ENCODE data around the gene PITX2. TPM values are rescaled to one million over a fixed set of nuclear protein-coding genes. Genes with fewer than 3 reads are reported as not detected.
A peak's percentile ranks its signal among the peaks of the same experiment; 100 is the strongest.

Gene PITX2
- total RNA-seq, 1 experiment from 2014 or later = 24.9 TPM

DNA sequence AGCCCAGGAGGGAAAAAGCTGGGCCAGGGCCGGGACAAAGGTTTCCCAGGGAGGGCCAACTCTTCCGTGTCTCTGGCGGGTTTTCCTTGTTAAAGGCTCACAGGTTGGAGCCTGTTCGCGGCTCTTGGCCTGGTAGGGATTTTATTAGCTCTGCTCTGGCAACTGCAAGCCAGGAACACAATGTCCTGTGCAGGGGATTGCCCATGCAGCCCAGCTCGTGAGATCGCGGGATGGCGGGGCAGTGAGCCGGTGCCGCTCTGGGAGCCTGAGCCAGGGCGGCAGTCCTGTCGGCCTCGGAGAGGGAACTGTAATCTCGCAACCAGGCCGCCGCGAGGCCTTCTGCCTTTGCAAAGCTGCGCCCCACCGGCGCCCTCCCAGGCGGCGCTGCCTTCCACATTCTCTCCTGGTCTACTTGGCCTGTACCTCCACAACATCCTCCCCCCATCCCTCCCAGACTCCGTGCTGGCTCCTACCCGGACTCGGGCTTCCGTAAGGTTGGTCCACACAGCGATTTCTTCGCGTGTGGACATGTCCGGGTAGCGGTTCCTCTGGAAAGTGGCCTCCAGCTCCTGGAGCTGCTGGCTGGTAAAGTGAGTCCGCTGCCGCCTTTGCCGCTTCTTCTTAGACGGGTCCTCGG is 2.1 kb downstream of the PITX2 start:
- POLR2A ChIA-PET = interaction anchor here (0.7 kb wide), 1 partner anchor 515 kb away, joined by 3 read pairs; no protein-coding TSS in a partner anchor
- Mint-ChIP-seq H3K27ac (peak overlapping the region; percentile 89), H3K27me3 (ENCODE audit: low read depth) (peaks cover 100% of the 10 kb centered on the region), H3K36me3 (no peaks in the 10 kb centered on the region), H3K4me1 (peaks cover 78% of the 10 kb centered on the region), H3K9me3 (no peaks in the 10 kb centered on the region), H3K4me3 (peak overlapping the region; percentile 76)
- CTCF ChIA-PET = interaction anchor here (1.3 kb wide), 1 partner anchor 19 kb away, joined by 6 read pairs; no protein-coding TSS in a partner anchor
- ATAC-seq (peak; percentile 1), DNase-seq (ENCODE audit: low spot score) (peak; percentile 82)
- no peak for TF ChIP-seq RORB (CRISPR knock-in tag; IDR thresholded peaks at IDR 0.05)
- TF ChIP-seq, protein P1, sequence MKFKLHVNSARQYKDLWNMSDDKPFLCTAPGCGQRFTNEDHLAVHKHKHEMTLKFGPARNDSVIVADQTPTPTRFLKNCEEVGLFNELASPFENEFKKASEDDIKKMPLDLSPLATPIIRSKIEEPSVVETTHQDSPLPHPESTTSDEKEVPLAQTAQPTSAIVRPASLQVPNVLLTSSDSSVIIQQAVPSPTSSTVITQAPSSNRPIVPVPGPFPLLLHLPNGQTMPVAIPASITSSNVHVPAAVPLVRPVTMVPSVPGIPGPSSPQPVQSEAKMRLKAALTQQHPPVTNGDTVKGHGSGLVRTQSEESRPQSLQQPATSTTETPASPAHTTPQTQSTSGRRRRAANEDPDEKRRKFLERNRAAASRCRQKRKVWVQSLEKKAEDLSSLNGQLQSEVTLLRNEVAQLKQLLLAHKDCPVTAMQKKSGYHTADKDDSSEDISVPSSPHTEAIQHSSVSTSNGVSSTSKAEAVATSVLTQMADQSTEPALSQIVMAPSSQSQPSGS (CRISPR knock-in tag; IDR thresholded peaks at IDR 0.05; ENCODE audit: borderline replicate concordance, low read depth) = no peak
- no peak for TF ChIP-seq TEAD1 (CRISPR knock-in tag; IDR thresholded peaks at IDR 0.05)
- no peak for TF ChIP-seq ZBTB21 (CRISPR knock-in tag; IDR thresholded peaks at IDR 0.05; ENCODE audit: borderline replicate concordance)
- TF ChIP-seq, protein P2, sequence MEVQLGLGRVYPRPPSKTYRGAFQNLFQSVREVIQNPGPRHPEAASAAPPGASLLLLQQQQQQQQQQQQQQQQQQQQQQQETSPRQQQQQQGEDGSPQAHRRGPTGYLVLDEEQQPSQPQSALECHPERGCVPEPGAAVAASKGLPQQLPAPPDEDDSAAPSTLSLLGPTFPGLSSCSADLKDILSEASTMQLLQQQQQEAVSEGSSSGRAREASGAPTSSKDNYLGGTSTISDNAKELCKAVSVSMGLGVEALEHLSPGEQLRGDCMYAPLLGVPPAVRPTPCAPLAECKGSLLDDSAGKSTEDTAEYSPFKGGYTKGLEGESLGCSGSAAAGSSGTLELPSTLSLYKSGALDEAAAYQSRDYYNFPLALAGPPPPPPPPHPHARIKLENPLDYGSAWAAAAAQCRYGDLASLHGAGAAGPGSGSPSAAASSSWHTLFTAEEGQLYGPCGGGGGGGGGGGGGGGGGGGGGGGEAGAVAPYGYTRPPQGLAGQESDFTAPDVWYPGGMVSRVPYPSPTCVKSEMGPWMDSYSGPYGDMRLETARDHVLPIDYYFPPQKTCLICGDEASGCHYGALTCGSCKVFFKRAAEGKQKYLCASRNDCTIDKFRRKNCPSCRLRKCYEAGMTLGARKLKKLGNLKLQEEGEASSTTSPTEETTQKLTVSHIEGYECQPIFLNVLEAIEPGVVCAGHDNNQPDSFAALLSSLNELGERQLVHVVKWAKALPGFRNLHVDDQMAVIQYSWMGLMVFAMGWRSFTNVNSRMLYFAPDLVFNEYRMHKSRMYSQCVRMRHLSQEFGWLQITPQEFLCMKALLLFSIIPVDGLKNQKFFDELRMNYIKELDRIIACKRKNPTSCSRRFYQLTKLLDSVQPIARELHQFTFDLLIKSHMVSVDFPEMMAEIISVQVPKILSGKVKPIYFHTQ (CRISPR knock-in tag; IDR thresholded peaks at IDR 0.05) = peak; percentile 64; the same call in 1 of the 2 replicates

- Mint-ChIP-seq H3K27ac (peak overlapping the region; percentile 89), H3K36me3 (no peaks in the 10 kb centered on the region), H3K4me1 (peaks cover 74% of the 10 kb centered on the region), H3K4me3 (peak overlapping the region; percentile 76), H3K27me3 (ENCODE audit: low read depth) (peaks cover 100% of the 10 kb centered on the region), H3K9me3 (no peaks in the 10 kb centered on the region)
- ATAC-seq = no peak
- DNase-seq (ENCODE audit: low spot score) = no peak
- TF ChIP-seq, protein P1 (CRISPR knock-in tag; IDR thresholded peaks at IDR 0.05; ENCODE audit: borderline replicate concordance, low read depth) = no peak
- TF ChIP-seq, protein P3, sequence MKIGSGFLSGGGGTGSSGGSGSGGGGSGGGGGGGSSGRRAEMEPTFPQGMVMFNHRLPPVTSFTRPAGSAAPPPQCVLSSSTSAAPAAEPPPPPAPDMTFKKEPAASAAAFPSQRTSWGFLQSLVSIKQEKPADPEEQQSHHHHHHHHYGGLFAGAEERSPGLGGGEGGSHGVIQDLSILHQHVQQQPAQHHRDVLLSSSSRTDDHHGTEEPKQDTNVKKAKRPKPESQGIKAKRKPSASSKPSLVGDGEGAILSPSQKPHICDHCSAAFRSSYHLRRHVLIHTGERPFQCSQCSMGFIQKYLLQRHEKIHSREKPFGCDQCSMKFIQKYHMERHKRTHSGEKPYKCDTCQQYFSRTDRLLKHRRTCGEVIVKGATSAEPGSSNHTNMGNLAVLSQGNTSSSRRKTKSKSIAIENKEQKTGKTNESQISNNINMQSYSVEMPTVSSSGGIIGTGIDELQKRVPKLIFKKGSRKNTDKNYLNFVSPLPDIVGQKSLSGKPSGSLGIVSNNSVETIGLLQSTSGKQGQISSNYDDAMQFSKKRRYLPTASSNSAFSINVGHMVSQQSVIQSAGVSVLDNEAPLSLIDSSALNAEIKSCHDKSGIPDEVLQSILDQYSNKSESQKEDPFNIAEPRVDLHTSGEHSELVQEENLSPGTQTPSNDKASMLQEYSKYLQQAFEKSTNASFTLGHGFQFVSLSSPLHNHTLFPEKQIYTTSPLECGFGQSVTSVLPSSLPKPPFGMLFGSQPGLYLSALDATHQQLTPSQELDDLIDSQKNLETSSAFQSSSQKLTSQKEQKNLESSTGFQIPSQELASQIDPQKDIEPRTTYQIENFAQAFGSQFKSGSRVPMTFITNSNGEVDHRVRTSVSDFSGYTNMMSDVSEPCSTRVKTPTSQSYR (CRISPR knock-in tag; IDR thresholded peaks at IDR 0.05) = no peak
- TF ChIP-seq FOXK1 (CRISPR knock-in tag; IDR thresholded peaks at IDR 0.05) = no peak
- TF ChIP-seq, protein P4, sequence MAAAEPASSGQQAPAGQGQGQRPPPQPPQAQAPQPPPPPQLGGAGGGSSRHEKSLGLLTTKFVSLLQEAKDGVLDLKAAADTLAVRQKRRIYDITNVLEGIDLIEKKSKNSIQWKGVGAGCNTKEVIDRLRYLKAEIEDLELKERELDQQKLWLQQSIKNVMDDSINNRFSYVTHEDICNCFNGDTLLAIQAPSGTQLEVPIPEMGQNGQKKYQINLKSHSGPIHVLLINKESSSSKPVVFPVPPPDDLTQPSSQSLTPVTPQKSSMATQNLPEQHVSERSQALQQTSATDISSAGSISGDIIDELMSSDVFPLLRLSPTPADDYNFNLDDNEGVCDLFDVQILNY (CRISPR knock-in tag; IDR thresholded peaks at IDR 0.05) = no peak
- no peak for TF ChIP-seq NFATC4 (CRISPR knock-in tag; IDR thresholded peaks at IDR 0.05)
- TF ChIP-seq, protein P5, sequence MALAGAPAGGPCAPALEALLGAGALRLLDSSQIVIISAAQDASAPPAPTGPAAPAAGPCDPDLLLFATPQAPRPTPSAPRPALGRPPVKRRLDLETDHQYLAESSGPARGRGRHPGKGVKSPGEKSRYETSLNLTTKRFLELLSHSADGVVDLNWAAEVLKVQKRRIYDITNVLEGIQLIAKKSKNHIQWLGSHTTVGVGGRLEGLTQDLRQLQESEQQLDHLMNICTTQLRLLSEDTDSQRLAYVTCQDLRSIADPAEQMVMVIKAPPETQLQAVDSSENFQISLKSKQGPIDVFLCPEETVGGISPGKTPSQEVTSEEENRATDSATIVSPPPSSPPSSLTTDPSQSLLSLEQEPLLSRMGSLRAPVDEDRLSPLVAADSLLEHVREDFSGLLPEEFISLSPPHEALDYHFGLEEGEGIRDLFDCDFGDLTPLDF (CRISPR knock-in tag; IDR thresholded peaks at IDR 0.05) = no peak
- no peak for TF ChIP-seq AFF4 (CRISPR knock-in tag; IDR thresholded peaks at IDR 0.05; ENCODE audit: borderline replicate concordance)
- TF ChIP-seq ZNF121 (CRISPR knock-in tag; IDR thresholded peaks at IDR 0.05) = no peak
- no peak for TF ChIP-seq ZNF396 (CRISPR knock-in tag; IDR thresholded peaks at IDR 0.05; ENCODE audit: borderline replicate concordance)
- no peak for TF ChIP-seq HMGA2 (CRISPR knock-in tag; IDR thresholded peaks at IDR 0.05)
- no peak for TF ChIP-seq ZNF219 (CRISPR knock-in tag; IDR thresholded peaks at IDR 0.05; ENCODE audit: borderline replicate concordance)
- TF ChIP-seq JAZF1 (CRISPR knock-in tag; IDR thresholded peaks at IDR 0.05) = no peak
- POLR2A ChIA-PET = no interaction called here
- CTCF ChIA-PET = interaction anchor here (1.3 kb wide), 1 partner anchor 20 kb away, joined by 6 read pairs; no protein-coding TSS in a partner anchor
Measured at GRCh38 chr4:110620322-110620690, 2.6 kb downstream of the PITX2 start.
